Measurements from ENCODE around the gene OLFML2A. TPM values are rescaled to one million over a fixed set of nuclear protein-coding genes. Genes with fewer than 3 reads are reported as not detected.

The OLFML2A gene
- 0.39 and 3.2 TPM in 2 replicates for total RNA-seq

DNA sequence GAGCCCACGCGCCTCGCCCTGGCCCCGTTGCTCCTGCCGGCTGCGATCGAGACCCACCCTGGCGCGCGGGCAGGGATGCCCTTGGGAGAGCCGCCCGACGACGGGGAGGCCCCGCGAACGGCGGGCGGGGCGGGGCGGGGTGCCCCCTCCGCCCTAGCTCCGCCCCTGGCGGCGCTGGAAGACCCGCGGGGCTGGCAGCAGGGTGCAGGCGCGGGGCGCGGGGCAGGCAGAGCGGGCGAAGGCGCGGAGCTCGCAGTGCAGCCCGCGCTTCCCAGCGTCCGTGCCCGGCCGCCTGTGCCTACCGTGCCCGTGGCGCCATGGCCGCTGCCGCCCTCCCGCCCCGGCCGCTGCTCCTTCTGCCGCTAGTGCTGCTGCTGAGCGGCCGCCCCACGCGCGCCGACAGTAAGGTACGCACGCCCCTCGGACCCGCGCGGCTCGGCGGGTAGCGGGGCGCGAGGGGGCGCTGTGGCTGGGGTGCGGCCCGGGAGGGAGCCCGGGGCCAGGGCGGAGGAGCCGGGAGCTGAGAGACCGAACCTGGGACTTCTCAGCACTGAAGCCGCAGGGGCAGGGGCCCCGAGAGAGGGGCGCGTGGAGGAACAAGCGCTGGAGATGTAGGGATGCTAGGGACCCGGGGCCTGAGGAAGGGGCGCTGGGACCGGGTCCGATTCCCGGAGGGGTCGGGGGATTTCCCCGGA, at the start of gene OLFML2A:
TSS of gene OLFML2A (plus strand) at position 180 of the 695 bp plus-strand sequence. CDS start at position 318, 138 bp downstream.

DNA sequence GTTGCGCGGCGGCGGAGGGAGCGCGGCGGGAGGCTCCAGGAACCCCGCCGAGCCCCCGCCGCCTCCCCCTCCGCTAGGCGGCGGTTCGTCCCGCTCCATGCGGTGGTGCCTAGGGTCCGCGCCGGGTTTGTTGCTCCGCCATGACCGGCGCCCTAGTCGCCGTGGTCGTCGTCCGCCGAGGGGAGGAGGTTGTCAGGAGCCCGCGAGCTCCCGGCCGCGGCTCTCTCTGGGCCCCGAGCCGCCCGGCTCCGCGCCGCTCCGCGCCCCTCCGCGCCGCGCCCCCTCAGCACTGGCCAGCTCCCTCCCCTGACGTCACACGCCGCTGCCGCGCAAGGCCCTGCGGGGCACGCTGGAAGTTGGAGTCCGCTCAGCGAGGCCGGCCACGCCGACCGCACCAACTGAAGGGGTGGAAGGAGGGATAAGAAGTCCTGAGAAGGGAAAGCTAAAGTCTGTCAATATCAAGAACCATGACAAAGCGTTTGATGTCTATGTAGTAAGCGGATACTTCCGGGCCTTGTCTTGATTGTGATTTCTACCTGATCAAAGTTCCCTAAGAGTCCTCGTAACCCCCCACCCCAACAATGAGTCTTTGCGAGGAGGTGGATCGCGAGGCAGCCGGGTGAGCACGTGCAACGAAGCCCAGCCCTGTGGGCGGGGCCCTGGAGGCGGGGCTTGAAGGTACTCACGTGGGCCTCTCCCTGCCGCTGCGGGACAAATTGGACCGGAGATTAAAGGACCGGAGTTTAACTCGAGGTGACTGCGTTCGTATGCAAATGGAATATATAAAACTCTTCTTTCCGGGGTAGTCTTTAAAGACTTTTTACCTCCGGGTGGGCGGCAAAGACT, 5.7 kb upstream of the OLFML2A start, which contains the start of gene NR6A1:
TSS of gene NR6A1 (minus strand) at position 291 of the 846 bp plus-strand sequence.

GRCh38 chr9:124852829-124853531, 76.0 kb downstream of the OLFML2A start, which contains the start of gene WDR38:
Gene WDR38 (plus strand): TSS chr9:124853460. CDS start chr9:124853532, 72 bp downstream.

DNA sequence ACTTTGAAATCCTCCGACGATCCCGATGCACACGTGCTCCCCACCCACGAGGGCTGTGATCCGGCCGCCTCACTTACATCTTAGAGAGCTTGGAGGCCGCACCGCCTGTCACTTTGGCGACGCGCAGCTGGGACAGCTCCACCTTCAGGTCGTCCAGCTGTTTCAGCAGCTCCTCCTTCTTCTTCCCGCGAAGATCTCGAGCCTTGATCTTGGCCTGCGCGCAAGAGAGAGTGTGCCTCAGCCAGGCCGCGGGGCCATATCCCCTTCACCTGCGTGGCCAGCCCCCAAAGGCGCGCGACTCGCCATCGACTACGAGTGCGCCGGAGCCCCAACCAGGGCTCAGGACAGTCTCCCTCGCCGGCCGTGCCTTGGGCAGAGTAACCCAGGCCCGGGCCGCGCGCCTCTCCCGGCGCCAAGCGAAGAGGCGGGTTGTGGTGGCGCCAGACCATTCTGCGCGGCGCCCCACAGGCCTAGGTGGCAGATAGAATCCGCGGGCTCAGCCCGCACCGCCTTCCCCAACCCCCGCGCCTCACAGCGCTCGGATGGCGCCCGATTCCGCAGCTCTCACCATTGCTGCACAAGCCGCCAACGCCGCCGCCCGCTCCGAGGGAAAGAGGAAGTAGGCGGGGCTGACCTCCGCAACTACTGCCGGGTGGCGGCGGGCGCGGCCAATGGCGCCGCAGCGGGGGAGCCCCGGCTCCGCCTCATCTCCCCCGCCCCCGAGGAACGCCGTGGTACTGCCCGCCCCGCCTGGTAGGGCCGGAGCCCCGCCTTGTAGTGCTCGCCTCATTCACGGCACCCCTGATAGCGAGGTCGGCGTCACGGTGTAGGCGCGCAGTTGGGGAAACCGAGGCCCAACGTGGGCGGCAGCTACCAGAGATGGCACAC, 84.7 kb downstream of the OLFML2A start, which contains the start of the genes ARPC5L and RPL35:
TSS of gene ARPC5L (plus strand) at position 789 of the 888 bp plus-strand sequence. CDS start 7,161 bp downstream, outside the sequence.
TSS of gene RPL35 (minus strand) at position 616 of the 888 bp plus-strand sequence. CDS start at position 571, 45 bp downstream.

Other genes with a start within 250 kb of the OLFML2A start
- gene NR6A1, start 5.8 kb upstream of the OLFML2A start, total RNA-seq: 0.26 and 0.76 TPM in 2 replicates
- not detected in 2 replicates for gene WDR38, start 76.3 kb downstream of the OLFML2A start, total RNA-seq
- gene RPL35, start 84.8 kb downstream of the OLFML2A start, total RNA-seq: 1,442 and 1,760 TPM in 2 replicates
- gene ARPC5L, start 85.0 kb downstream of the OLFML2A start, total RNA-seq: 12.8 and 15.2 TPM in 2 replicates
- gene GOLGA1, start 163.9 kb downstream of the OLFML2A start, total RNA-seq: 14.0 and 14.7 TPM in 2 replicates